Tibial nerve (tissue), 4 donors: Measurements from ENCODE around the gene TTC29.
"Not testable (repeated sequence)": the region's sequence is repeated elsewhere in the genome, so short reads cannot be mapped to it uniquely, and the experiment has no call there.

Source experiments
- CTCF ChIP-seq, 5 experiments: fragments of 200-600 bp in 3 of 5; fragments of 450-650 bp in 2 of 5; sonication (generic) in 3 of 5; IDR thresholded peaks; one replicate each; pipeline ENCODE4 v1.5.1; 2016 to 2019; ENCODE audit warnings: antibody characterized with exemption in 5 of 5, mild to moderate bottlenecking in 3 of 5, moderate library complexity in 2 of 5
- EP300 ChIP-seq, 2 donors: sonication (generic); formaldehyde crosslinking; IDR thresholded peaks; one replicate each; pipeline ENCODE4 v1.6.1; 2017; ENCODE audit warnings: antibody characterized with exemption in 2 of 2, mild to moderate bottlenecking in 1 of 2
- POLR2A ChIP-seq, 2 donors: fragments of 450-650 bp; IDR thresholded peaks; one replicate each; pipeline ENCODE4 v1.6.1; 2017; ENCODE audit warnings: antibody characterized with exemption in 2 of 2, mild to moderate bottlenecking in 2 of 2, moderate library complexity in 2 of 2

- not testable (repeated sequence) for TF ChIP-seq CTCF, POLR2A, EP300 (IDR thresholded peaks at IDR 0.05)
These were observed 281.7 kb downstream of the TTC29 start for GRCh38 chr4:146663968-146664311.
